NT2/D1 (cell line): ENCODE measurements around the gene SLC25A1.

ENCODE experiments used
- SUZ12 ChIP-seq: IDR thresholded peaks from 2 replicates; pipeline ENCODE4 v1.6.1; 2011; ENCODE audit not compliant: insufficient read length, insufficient read depth; ENCODE audit errors: extremely low read depth
- YY1 ChIP-seq: IDR thresholded peaks from 2 replicates; pipeline ENCODE4 v1.6.1; 2011; ENCODE audit not compliant: insufficient read length, insufficient read depth
- ZNF274 ChIP-seq: IDR thresholded peaks from 2 replicates; pipeline ENCODE4 v1.6.1; 2011; ENCODE audit warnings: mild to moderate bottlenecking, low read depth, low read length

DNA sequence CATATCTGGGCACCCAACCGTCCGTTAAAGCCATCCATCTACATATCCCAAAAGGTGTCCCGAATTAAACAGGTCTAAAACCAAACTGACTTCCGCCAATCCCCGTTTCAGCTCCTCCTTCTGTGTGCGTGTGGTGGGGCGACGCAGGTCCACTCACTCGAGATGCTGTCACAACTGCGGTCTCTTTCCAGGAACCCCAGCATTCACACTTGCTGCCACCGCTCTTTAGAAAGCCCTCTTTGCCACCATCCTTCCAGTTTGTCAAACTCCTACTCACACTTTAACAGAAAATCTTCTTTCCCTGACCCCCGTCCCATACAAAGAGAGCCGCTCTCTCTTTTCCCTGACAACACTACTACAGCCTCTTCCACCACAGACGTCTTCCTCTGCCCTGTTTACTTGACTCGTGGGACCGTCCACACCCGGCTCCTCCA is 34.6 kb downstream of the SLC25A1 start:
- no peak for TF ChIP-seq YY1
- no peak for TF ChIP-seq ZNF274
- no peak for TF ChIP-seq SUZ12
